ENCODE results near the gene LYRM1. TPM values are rescaled to one million over a fixed set of nuclear protein-coding genes. Genes with fewer than 3 reads are reported as not detected.
"Not testable (repeated sequence)": the region's sequence is repeated elsewhere in the genome, so short reads cannot be mapped to it uniquely, and the experiment has no call there.

Gene LYRM1
- total and polyA plus RNA-seq, 5 experiments from 2014 or later = 22.2 to 43.6 (median 34.8) TPM

GRCh38 chr16:20930365-20930690 is 29.8 kb downstream of the LYRM1 start:
- Mint-ChIP-seq H3K4me1 (no peaks in the 10 kb centered on the region), H3K9me3 (peaks cover 0 to 9% (median 0%) of the 10 kb centered on the region in 9 donors)
- ATAC-seq = no peak

GRCh38 chr16:20931066-20931600 is 30.6 kb downstream of the LYRM1 start:
- H3K9me3 Mint-ChIP-seq = peaks cover 0 to 9% (median 0%) of the 10 kb centered on the region in 9 donors
- POLR2A ChIA-PET = no interaction called here
- no peak for DNase-seq
- no peak overlapping the region for H3K27ac Mint-ChIP-seq
- peaks cover 0 to 5% (median 0%) of the 10 kb centered on the region in 3 donors for H3K36me3 Mint-ChIP-seq
- no peaks in the 10 kb centered on the region for H3K27me3 Mint-ChIP-seq
- ATAC-seq = no peak
- H3K4me3 Mint-ChIP-seq = no peak overlapping the region
- H3K4me1 Mint-ChIP-seq = no peaks in the 10 kb centered on the region

More at GRCh38 chr16:20930365-20930690, 29.8 kb downstream of the LYRM1 start:
- H3K4me3 Mint-ChIP-seq = no peak overlapping the region
- no peaks in the 10 kb centered on the region for H3K27me3 Mint-ChIP-seq
- H3K36me3 Mint-ChIP-seq = peaks cover 4 to 12% (median 5%) of the 10 kb centered on the region in 3 donors
- no peak for DNase-seq
- H3K27ac Mint-ChIP-seq = no peak overlapping the region
- POLR2A ChIA-PET = no interaction called here

GRCh38 chr16:20933589-20933988 is 33.0 kb downstream of the LYRM1 start:
- no peaks in the 10 kb centered on the region for H3K27me3 Mint-ChIP-seq
- no peak overlapping the region for H3K4me3 Mint-ChIP-seq
- no peaks in the 10 kb centered on the region for H3K36me3 Mint-ChIP-seq
- no peak overlapping the region for H3K27ac Mint-ChIP-seq
- ATAC-seq (no peak), DNase-seq (no peak)
- POLR2A ChIA-PET = no interaction called here
- peaks cover 0 to 2% (median 0%) of the 10 kb centered on the region in 9 donors for H3K9me3 Mint-ChIP-seq
- no peaks in the 10 kb centered on the region for H3K4me1 Mint-ChIP-seq

- Mint-ChIP-seq H3K4me1 (peaks cover 0 to 8% (median 4%) of the 10 kb centered on the region in 4 donors), H3K27ac (no peak overlapping the region), H3K27me3 (peaks cover 0 to 2% (median 0%) of the 10 kb centered on the region in 5 donors), H3K4me3 (no peak overlapping the region), H3K9me3 (peaks cover 0 to 2% (median 0%) of the 10 kb centered on the region in 9 donors), H3K36me3 (no peaks in the 10 kb centered on the region)
- no peak for DNase-seq
- POLR2A ChIA-PET = no interaction called here
- no peak for ATAC-seq
Measured at GRCh38 chr16:20937736-20938135, 37.2 kb downstream of the LYRM1 start.

GRCh38 chr16:20938426-20938825 is 37.9 kb downstream of the LYRM1 start:
- H3K4me1 Mint-ChIP-seq = peaks cover 0 to 8% (median 5%) of the 10 kb centered on the region in 4 donors
- H3K27me3 Mint-ChIP-seq = peaks cover 0 to 2% (median 0%) of the 10 kb centered on the region in 5 donors
- no peak overlapping the region for H3K27ac Mint-ChIP-seq
- H3K4me3 Mint-ChIP-seq = no peak overlapping the region
- POLR2A ChIA-PET = no interaction called here
- ATAC-seq (no peak), DNase-seq (no peak)
- H3K36me3 Mint-ChIP-seq = no peaks in the 10 kb centered on the region
- H3K9me3 Mint-ChIP-seq = peaks cover 0 to 2% (median 0%) of the 10 kb centered on the region in 9 donors

GRCh38 chr16:20939611-20940010 is 39.0 kb downstream of the LYRM1 start:
- no peaks in the 10 kb centered on the region for H3K36me3 Mint-ChIP-seq
- H3K27ac Mint-ChIP-seq = peak overlapping the region in 1 of 10 donors; percentile 15
- H3K4me1 Mint-ChIP-seq = peaks cover 0 to 8% (median 5%) of the 10 kb centered on the region in 4 donors
- H3K27me3 Mint-ChIP-seq = peaks cover 0 to 2% (median 0%) of the 10 kb centered on the region in 5 donors
- no peak for ATAC-seq
- no peak overlapping the region for H3K4me3 Mint-ChIP-seq
- DNase-seq = no peak
- POLR2A ChIA-PET = no interaction called here
- peaks cover 0 to 2% (median 0%) of the 10 kb centered on the region in 9 donors for H3K9me3 Mint-ChIP-seq

- H3K4me1 Mint-ChIP-seq = peaks cover 0 to 8% (median 5%) of the 10 kb centered on the region in 4 donors
- ATAC-seq = no peak
- no peaks in the 10 kb centered on the region for H3K9me3 Mint-ChIP-seq
- H3K27me3 Mint-ChIP-seq = peaks cover 0 to 2% (median 0%) of the 10 kb centered on the region in 5 donors
- no peak for DNase-seq
- H3K4me3 Mint-ChIP-seq = no peak overlapping the region
- H3K36me3 Mint-ChIP-seq = no peaks in the 10 kb centered on the region
- H3K27ac Mint-ChIP-seq = peak overlapping the region in 1 of 10 donors; percentile 12
- POLR2A ChIA-PET = no interaction called here
Measured at GRCh38 chr16:20940871-20941635, 40.5 kb downstream of the LYRM1 start.

GRCh38 chr16:20941636-20941926 is 41.0 kb downstream of the LYRM1 start:
- Mint-ChIP-seq H3K4me3 (no peak overlapping the region), H3K27ac (no peak overlapping the region), H3K4me1 (peaks cover 0 to 8% (median 5%) of the 10 kb centered on the region in 4 donors), H3K36me3 (no peaks in the 10 kb centered on the region), H3K27me3 (peaks cover 0 to 2% (median 0%) of the 10 kb centered on the region in 5 donors), H3K9me3 (no peaks in the 10 kb centered on the region)
- ATAC-seq = no peak
- POLR2A ChIA-PET = no interaction called here
- no peak for DNase-seq

- Mint-ChIP-seq H3K27ac (no peak overlapping the region), H3K4me3 (no peak overlapping the region), H3K36me3 (no peaks in the 10 kb centered on the region), H3K4me1 (peaks cover 0 to 8% (median 5%) of the 10 kb centered on the region in 4 donors), H3K27me3 (peaks cover 0 to 2% (median 0%) of the 10 kb centered on the region in 5 donors), H3K9me3 (no peaks in the 10 kb centered on the region)
- ATAC-seq (no peak), DNase-seq (no peak)
- POLR2A ChIA-PET = no interaction called here
Measured at GRCh38 chr16:20942256-20942655, 41.7 kb downstream of the LYRM1 start.

- POLR2A ChIA-PET = interaction anchor here (1.2 kb wide), 1 partner anchor 44 kb away, joined by 3 read pairs; the partner anchor contains the start of gene LYRM1
- Mint-ChIP-seq H3K27ac (peak overlapping the region in 2 of 10 donors; percentile 3 to 12), H3K9me3 (no peaks in the 10 kb centered on the region), H3K36me3 (no peaks in the 10 kb centered on the region), H3K4me1 (peaks cover 0 to 8% (median 5%) of the 10 kb centered on the region in 4 donors), H3K4me3 (no peak overlapping the region), H3K27me3 (peaks cover 0 to 3% (median 0%) of the 10 kb centered on the region in 5 donors)
- DNase-seq = peak in 1 of 10 donors; percentile 7
- ATAC-seq = peak in 1 of 2 donors; percentile 22
Measured at GRCh38 chr16:20944861-20945574, 44.4 kb downstream of the LYRM1 start.

- H3K36me3 Mint-ChIP-seq, POLR2A ChIA-PET, H3K4me3 Mint-ChIP-seq, H3K4me1 Mint-ChIP-seq, ATAC-seq, H3K27me3 Mint-ChIP-seq, DNase-seq, H3K9me3 Mint-ChIP-seq: not testable (repeated sequence)
- peak overlapping the region in 1 of 10 donors; percentile 3 for H3K27ac Mint-ChIP-seq
Measured at GRCh38 chr16:20945575-20945875, 45.0 kb downstream of the LYRM1 start.

- ATAC-seq = no peak
- H3K27ac Mint-ChIP-seq = no peak overlapping the region
- H3K9me3 Mint-ChIP-seq = no peaks in the 10 kb centered on the region
Measured at GRCh38 chr16:20946015-20946629, 45.6 kb downstream of the LYRM1 start.

GRCh38 chr16:20948444-20948843 is 47.9 kb downstream of the LYRM1 start:
- Mint-ChIP-seq H3K27me3 (peaks cover 0 to 4% (median 0%) of the 10 kb centered on the region in 5 donors), H3K9me3 (no peaks in the 10 kb centered on the region), H3K36me3 (no peaks in the 10 kb centered on the region), H3K27ac (no peak overlapping the region), H3K4me3 (no peak overlapping the region), H3K4me1 (peaks cover 0 to under 1% (median 0%) of the 10 kb centered on the region in 4 donors)
- POLR2A ChIA-PET = no interaction called here
- DNase-seq = no peak
- no peak for ATAC-seq

More at GRCh38 chr16:20946015-20946629, 45.6 kb downstream of the LYRM1 start:
- POLR2A ChIA-PET = no interaction called here
- H3K4me3 Mint-ChIP-seq = no peak overlapping the region
- DNase-seq = no peak
- H3K4me1 Mint-ChIP-seq = peaks cover 0 to 4% (median 4%) of the 10 kb centered on the region in 4 donors
- H3K27me3 Mint-ChIP-seq = peaks cover 0 to 3% (median 0%) of the 10 kb centered on the region in 5 donors
- no peaks in the 10 kb centered on the region for H3K36me3 Mint-ChIP-seq
